HG03039 (cell line): ENCODE data around the gene NUMB.
"Not testable (repeated sequence)": the region's sequence is repeated elsewhere in the genome, so short reads cannot be mapped to it uniquely, and the experiment has no call there.

Experiments
- ATAC-seq: cut with Tn5 transposase; IDR thresholded peaks from one replicate; pipeline ENCODE4 v1.9.1; 2021; ENCODE audit warnings: mild to moderate bottlenecking, moderate library complexity; ENCODE audit not compliant: unreplicated experiment

Gene NUMB

GRCh38 chr14:73423092-73423491, 35.3 kb downstream of the NUMB start:
- not testable (repeated sequence) for ATAC-seq

- no peak for ATAC-seq
Observed at GRCh38 chr14:73422515-73422914, 35.8 kb downstream of the NUMB start.

GRCh38 chr14:73418227-73418626, 40.1 kb downstream of the NUMB start:
- ATAC-seq, result no peak

GRCh38 chr14:73406248-73406647, 52.1 kb downstream of the NUMB start:
- ATAC-seq, result not testable (repeated sequence)

GRCh38 chr14:73403181-73403752, 55.1 kb downstream of the NUMB start:
- ATAC-seq, result no peak

GRCh38 chr14:73402579-73402978, 55.8 kb downstream of the NUMB start:
- no peak for ATAC-seq

GRCh38 chr14:73397810-73398209, 60.5 kb downstream of the NUMB start:
- ATAC-seq, result no peak

GRCh38 chr14:73394317-73394716, 64.0 kb downstream of the NUMB start:
- no peak for ATAC-seq

- ATAC-seq, result no peak
Observed at GRCh38 chr14:73393375-73393774, 65.0 kb downstream of the NUMB start.

GRCh38 chr14:73392329-73393257, 65.8 kb downstream of the NUMB start:
- ATAC-seq, result no peak

- not testable (repeated sequence) for ATAC-seq
Observed at GRCh38 chr14:73387860-73388259, 70.5 kb downstream of the NUMB start.

- no peak for ATAC-seq
Observed at GRCh38 chr14:73386342-73386741, 72.0 kb downstream of the NUMB start.

GRCh38 chr14:73385021-73385420, 73.3 kb downstream of the NUMB start:
- not testable (repeated sequence) for ATAC-seq

GRCh38 chr14:73383356-73383755, 75.0 kb downstream of the NUMB start:
- no peak for ATAC-seq

- no peak for ATAC-seq
Observed at GRCh38 chr14:73381380-73382013, 76.8 kb downstream of the NUMB start.

GRCh38 chr14:73376585-73376984, 81.8 kb downstream of the NUMB start:
- no peak for ATAC-seq

GRCh38 chr14:73375861-73376260, 82.5 kb downstream of the NUMB start:
- no peak for ATAC-seq

- no peak for ATAC-seq
Observed at GRCh38 chr14:73374218-73374617, 84.1 kb downstream of the NUMB start.

GRCh38 chr14:73372529-73372928, 85.8 kb downstream of the NUMB start:
- ATAC-seq, result no peak

GRCh38 chr14:73370561-73370960, 87.8 kb downstream of the NUMB start:
- no peak for ATAC-seq

- ATAC-seq, result no peak
Observed at GRCh38 chr14:73369428-73369827, 88.9 kb downstream of the NUMB start.

- ATAC-seq, result no peak
Observed at GRCh38 chr14:73368616-73369015, 89.7 kb downstream of the NUMB start.
